Measurements from ENCODE around the gene PCDHGA6.
"Not testable (repeated sequence)": the region's sequence is repeated elsewhere in the genome, so short reads cannot be mapped to it uniquely, and the experiment has no call there.

Gene PCDHGA6

DNA sequence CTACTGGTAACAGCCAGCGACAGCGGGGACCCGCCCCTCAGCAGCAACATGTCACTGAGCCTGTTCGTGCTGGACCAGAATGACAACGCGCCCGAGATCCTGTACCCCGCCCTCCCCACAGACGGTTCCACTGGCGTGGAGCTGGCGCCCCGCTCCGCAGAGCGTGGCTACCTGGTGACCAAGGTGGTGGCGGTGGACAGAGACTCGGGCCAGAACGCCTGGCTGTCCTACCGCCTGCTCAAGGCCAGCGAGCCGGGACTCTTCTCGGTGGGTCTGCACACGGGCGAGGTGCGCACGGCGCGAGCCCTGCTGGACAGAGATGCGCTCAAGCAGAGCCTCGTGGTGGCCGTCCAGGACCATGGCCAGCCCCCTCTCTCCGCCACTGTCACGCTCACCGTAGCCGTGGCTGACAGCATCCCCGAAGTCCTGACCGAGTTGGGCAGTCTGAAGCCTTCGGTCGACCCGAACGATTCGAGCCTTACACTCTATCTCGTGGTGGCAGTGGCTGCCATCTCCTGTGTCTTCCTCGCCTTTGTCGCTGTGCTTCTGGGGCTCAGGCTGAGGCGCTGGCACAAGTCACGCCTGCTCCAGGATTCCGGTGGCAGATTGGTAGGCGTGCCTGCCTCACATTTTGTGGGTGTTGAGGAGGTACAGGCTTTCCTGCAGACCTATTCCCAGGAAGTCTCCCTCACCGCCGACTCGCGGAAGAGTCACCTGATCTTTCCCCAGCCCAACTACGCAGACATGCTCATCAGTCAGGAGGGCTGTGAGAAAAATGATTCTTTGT lies 20.9 kb downstream of the PCDHGA6 start:
- not testable (repeated sequence) for DNase-seq

GRCh38 chr5:141397756-141398551 lies 24.3 kb downstream of the PCDHGA6 start, which contains the start of gene PCDHGB5:
TSS of gene PCDHGB5 (plus strand) at chr5:141397947. CDS start at chr5:141398128, 181 bp downstream.
- DNase-seq, result not testable (repeated sequence)

DNA sequence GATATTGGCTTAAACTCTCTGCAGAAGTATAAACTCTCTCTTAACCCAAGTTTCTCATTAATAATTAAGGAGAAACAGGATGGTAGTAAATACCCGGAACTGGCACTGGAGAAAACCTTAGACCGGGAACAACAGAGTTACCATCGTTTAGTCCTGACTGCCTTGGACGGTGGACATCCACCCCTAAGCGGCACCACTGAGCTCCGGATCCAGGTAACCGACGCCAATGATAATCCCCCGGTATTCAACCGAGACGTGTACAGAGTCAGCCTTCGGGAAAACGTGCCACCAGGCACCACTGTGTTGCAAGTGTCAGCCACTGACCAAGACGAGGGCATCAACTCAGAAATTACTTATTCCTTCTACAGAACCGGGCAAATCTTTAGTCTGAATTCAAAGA lies 24.9 kb downstream of the PCDHGA6 start:
- DNase-seq, result no peak

- no peak for DNase-seq
These were observed 26.0 kb downstream of the PCDHGA6 start for GRCh38 chr5:141399555-141400258.

DNA sequence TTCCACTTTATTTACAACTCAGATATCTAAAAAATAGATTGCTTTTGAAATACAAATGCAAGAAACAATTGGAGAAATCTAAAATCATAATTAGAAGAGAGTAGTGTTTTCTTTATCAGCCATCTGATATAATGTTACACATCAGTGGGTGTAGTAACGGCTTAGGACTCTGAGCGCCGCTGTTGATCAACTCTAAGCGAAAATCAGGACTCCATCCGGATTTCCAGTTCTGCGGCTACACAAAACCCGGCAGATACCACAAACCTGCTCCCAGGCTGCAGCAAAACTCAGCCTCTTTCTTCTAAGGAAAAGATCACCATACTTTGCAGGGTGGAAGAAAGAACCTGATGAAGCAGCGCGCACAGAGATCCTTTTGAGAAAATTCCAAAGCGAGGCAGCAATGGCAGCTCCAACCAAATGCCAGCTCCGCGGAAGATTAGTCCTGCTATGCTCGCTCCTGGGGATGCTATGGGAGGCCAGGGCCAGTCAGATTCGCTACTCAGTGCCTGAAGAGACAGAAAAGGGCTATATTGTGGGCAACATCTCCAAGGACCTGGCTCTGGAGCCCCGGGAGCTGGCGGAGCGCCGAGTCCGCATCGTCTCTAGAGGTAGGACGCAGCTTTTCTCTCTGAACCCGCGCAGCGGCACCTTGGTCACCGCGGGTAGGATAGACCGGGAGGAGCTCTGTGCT lies 29.0 kb downstream of the PCDHGA6 start, which contains the start of gene PCDHGA9:
Gene PCDHGA9 (plus strand): TSS at position 226 of the 691 bp plus-strand sequence. CDS start 175 bp downstream, at position 401.
- no peak for DNase-seq

- no peak for DNase-seq
These were observed 29.7 kb downstream of the PCDHGA6 start for GRCh38 chr5:141403387-141403786.

- not testable (repeated sequence) for DNase-seq
These were observed 34.3 kb downstream of the PCDHGA6 start, which contains the start of gene PCDHGB6 for GRCh38 chr5:141407790-141408505. TSS of gene PCDHGB6 (plus strand) at chr5:141408021. CDS start at chr5:141408203, 182 bp downstream.

DNA sequence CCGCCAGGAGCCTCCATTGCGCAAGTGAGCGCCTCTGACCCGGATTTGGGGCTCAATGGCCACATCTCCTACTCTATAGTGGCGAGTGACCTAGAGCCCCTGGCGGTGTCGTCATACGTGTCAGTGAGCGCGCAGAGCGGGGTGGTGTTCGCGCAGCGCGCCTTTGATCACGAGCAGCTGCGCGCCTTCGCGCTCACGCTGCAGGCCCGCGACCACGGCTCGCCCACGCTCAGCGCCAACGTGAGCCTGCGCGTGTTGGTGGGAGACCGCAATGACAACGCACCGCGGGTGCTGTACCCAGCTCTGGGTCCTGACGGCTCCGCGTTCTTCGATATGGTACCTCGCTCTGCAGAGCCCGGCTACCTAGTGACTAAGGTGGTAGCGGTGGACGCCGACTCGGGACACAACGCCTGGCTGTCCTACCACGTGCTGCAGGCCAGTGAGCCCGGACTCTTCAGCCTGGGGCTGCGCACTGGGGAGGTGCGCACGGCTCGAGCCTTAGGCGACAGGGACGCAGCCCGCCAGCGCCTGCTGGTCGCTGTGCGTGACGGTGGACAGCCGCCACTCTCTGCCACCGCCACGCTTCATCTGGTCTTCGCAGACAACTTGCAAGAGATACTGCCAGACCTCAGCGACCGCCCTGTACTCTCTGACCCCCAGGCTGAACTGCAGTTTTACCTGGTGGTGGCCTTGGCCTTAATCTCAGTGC lies 36.1 kb downstream of the PCDHGA6 start:
- DNase-seq, result no peak

- DNase-seq, result no peak
These were observed 37.9 kb downstream of the PCDHGA6 start for GRCh38 chr5:141411575-141411974.

- peak; percentile 42 for DNase-seq
These were observed 39.3 kb downstream of the PCDHGA6 start, which contains the start of gene PCDHGA10 for GRCh38 chr5:141412854-141413539. TSS of gene PCDHGA10 (plus strand) at chr5:141412987. CDS start at chr5:141413176, 189 bp downstream.

DNA sequence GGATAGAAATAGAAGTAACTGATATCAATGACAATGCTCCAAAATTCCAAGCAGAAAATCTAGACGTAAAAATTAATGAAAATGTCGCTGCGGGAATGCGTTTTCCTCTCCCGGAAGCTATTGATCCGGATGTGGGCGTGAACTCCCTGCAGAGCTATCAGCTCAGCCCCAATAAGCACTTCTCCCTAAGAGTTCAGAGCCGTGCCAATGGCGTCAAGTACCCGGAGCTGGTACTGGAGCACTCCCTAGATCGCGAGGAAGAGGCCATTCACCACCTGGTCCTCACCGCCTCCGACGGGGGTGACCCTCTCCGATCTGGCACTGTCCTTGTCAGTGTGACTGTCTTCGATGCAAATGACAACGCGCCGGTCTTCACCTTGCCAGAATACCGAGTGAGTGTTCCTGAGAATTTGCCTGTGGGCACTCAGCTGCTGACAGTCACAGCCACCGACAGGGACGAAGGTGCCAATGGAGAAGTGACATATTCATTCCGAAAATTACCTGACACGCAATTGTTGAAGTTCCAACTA lies 39.9 kb downstream of the PCDHGA6 start:
- no peak for DNase-seq

DNA sequence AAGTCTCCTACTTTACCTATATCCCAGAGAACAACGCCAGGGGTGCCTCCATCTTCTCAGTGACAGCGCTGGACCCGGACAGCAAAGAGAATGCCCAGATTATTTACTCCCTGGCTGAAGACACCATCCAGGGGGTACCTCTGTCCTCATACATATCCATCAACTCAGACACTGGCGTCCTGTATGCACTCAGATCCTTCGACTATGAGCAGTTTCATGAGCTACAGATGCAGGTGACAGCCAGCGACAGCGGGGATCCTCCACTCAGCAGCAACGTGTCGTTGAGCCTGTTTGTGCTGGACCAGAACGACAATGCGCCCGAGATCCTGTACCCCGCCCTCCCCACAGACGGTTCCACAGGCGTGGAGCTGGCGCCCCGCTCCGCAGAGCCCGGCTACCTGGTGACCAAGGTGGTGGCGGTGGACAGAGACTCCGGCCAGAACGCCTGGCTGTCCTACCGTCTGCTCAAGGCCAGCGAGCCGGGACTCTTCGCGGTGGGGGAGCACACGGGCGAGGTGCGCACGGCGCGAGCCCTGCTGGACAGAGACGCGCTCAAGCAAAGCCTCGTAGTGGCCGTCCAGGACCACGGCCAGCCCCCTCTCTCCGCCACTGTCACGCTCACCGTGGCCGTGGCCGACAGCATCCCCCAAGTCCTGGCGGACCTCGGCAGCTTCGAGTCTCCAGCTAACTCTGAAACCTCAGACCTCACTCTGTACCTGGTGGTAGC lies 41.0 kb downstream of the PCDHGA6 start:
- DNase-seq, result not testable (repeated sequence)

DNA sequence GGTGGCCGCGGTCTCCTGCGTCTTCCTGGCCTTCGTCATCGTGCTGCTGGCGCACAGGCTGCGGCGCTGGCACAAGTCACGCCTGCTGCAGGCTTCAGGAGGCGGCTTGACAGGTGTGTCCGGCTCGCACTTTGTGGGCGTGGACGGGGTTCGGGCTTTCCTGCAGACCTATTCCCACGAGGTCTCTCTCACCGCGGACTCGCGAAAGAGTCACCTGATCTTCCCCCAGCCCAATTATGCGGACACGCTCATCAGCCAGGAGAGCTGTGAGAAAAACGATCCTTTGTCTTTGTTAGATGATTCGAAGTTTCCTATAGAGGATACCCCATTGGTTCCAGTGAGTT lies 41.6 kb downstream of the PCDHGA6 start:
- not testable (repeated sequence) for DNase-seq

- DNase-seq, result not testable (repeated sequence)
These were observed 43.9 kb downstream of the PCDHGA6 start, which contains the start of gene PCDHGB7 for GRCh38 chr5:141417494-141418172. TSS of gene PCDHGB7 (plus strand) at chr5:141417677. CDS start at chr5:141417860, 183 bp downstream.

- DNase-seq, result no peak
These were observed 45.6 kb downstream of the PCDHGA6 start for GRCh38 chr5:141419074-141419880.

DNA sequence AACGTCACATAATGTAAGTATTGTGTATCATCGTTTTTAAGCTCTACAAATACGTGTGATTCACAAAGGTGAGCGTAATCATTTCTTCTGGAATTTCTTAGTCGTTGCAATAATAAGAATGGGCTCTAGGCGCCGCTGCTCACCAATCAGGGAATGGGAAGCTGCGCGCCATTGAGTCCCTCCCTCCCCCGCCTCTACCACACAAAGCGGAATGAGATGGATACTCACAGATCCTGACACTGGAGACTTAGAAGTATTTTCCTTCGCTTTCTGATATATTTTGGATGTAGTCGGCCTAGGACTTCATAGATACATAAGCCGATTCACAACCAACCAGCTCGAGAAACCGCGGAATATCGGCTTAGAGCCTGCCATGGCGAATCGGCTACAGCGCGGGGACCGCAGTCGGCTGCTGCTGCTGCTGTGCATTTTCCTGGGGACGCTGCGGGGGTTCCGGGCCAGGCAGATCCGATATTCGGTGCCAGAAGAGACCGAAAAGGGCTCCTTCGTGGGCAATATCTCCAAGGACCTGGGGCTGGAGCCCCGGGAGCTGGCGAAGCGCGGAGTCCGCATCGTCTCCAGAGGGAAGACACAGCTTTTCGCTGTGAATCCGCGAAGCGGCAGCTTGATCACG lies 47.3 kb downstream of the PCDHGA6 start, which contains the start of gene PCDHGA11:
Gene PCDHGA11 (plus strand): TSS at position 197 of the 634 bp plus-strand sequence. CDS start 177 bp downstream, at position 374.
- no peak for DNase-seq

- DNase-seq, result no peak
These were observed 47.8 kb downstream of the PCDHGA6 start for GRCh38 chr5:141421489-141421855.
